Measurements from ENCODE around the gene DPYD.

The DPYD gene

GRCh38 chr1:97632776-97633175, 288.1 kb downstream of the DPYD start:
- no peak for DNase-seq
- no peaks in the 10 kb centered on the region for H3K9me3 ChIP-seq (ENCODE audit: severe bottlenecking)
- H3K27ac ChIP-seq: no peak overlapping the region
- H3K27me3 ChIP-seq (ENCODE audit: insufficient read depth, low read depth, severe bottlenecking): no peaks in the 10 kb centered on the region
- no peak overlapping the region for H3K4me3 ChIP-seq (ENCODE audit: low read depth, low read length)
- no peaks in the 10 kb centered on the region for H3K36me3 ChIP-seq
- TF ChIP-seq, protein P1, sequence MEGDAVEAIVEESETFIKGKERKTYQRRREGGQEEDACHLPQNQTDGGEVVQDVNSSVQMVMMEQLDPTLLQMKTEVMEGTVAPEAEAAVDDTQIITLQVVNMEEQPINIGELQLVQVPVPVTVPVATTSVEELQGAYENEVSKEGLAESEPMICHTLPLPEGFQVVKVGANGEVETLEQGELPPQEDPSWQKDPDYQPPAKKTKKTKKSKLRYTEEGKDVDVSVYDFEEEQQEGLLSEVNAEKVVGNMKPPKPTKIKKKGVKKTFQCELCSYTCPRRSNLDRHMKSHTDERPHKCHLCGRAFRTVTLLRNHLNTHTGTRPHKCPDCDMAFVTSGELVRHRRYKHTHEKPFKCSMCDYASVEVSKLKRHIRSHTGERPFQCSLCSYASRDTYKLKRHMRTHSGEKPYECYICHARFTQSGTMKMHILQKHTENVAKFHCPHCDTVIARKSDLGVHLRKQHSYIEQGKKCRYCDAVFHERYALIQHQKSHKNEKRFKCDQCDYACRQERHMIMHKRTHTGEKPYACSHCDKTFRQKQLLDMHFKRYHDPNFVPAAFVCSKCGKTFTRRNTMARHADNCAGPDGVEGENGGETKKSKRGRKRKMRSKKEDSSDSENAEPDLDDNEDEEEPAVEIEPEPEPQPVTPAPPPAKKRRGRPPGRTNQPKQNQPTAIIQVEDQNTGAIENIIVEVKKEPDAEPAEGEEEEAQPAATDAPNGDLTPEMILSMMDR (IDR thresholded peaks at IDR 0.05; ENCODE audit: low read depth, low read length): no peak

- H3K9me3 ChIP-seq (ENCODE audit: severe bottlenecking): no peaks in the 10 kb centered on the region
- DNase-seq: no peak
- no peaks in the 10 kb centered on the region for H3K27me3 ChIP-seq (ENCODE audit: insufficient read depth, low read depth, severe bottlenecking)
- TF ChIP-seq, protein P1 (IDR thresholded peaks at IDR 0.05; ENCODE audit: low read depth, low read length): no peak
- no peak overlapping the region for H3K4me3 ChIP-seq (ENCODE audit: low read depth, low read length)
- H3K27ac ChIP-seq: no peak overlapping the region
- no peaks in the 10 kb centered on the region for H3K36me3 ChIP-seq
Observed at GRCh38 chr1:97632075-97632474, 288.8 kb downstream of the DPYD start.

DNA sequence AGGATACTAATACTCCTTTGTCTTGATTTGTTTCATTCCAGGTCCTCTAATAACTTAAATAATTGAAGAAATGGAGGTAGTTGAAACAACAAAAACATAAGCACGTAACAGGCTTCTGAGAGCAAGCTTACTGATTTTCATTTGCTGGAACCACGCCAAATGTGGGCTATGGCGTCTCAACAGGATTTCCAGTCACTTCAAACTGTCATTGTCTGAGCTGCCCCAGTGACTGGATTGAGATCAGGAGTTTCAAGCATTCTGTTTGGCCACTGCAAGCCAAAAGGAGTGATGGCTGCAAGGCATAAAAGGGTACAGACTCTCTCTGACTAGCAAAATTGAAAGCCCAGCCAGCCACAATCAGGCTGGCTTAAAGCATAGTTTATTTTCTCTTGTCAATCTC, 289.9 kb downstream of the DPYD start:
- TF ChIP-seq, protein P1 (IDR thresholded peaks at IDR 0.05; ENCODE audit: low read depth, low read length): no peak
- Histone ChIP-seq H3K27me3 (ENCODE audit: insufficient read depth, low read depth, severe bottlenecking) (no peaks in the 10 kb centered on the region), H3K9me3 (ENCODE audit: severe bottlenecking) (no peaks in the 10 kb centered on the region), H3K4me3 (ENCODE audit: low read depth, low read length) (no peak overlapping the region), H3K36me3 (no peaks in the 10 kb centered on the region), H3K27ac (no peak overlapping the region)
- DNase-seq: no peak

GRCh38 chr1:97630281-97630680, 290.6 kb downstream of the DPYD start:
- Histone ChIP-seq H3K36me3 (no peaks in the 10 kb centered on the region), H3K4me3 (ENCODE audit: low read depth, low read length) (no peak overlapping the region), H3K27ac (no peak overlapping the region), H3K27me3 (ENCODE audit: insufficient read depth, low read depth, severe bottlenecking) (no peaks in the 10 kb centered on the region), H3K9me3 (ENCODE audit: severe bottlenecking) (no peaks in the 10 kb centered on the region)
- TF ChIP-seq, protein P1 (IDR thresholded peaks at IDR 0.05; ENCODE audit: low read depth, low read length): no peak
- no peak for DNase-seq

- Histone ChIP-seq H3K4me3 (ENCODE audit: low read depth, low read length) (no peak overlapping the region), H3K27ac (no peak overlapping the region)
- TF ChIP-seq, protein P1 (IDR thresholded peaks at IDR 0.05; ENCODE audit: low read depth, low read length): no peak
Observed at GRCh38 chr1:97623220-97623619, 297.6 kb downstream of the DPYD start.

DNA sequence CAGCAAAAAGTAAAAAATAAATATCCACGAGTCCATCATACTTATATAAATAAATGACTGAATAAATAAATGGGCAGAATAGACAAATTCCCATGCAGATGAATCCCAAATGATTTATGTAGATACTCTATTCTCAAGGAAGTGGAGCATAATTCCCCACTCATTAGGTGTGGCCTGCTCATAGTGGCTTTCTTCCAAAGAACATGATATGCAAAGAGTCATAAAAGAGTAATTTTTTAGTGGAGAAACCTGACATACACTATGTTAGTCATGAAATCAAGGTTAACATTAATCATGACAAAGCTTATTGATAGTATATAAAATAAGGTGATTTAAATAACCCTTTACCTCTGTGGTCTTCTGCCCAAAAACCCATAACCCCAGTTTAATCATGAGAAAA, 298.9 kb downstream of the DPYD start:
- H3K27me3 ChIP-seq (ENCODE audit: insufficient read depth, low read depth, severe bottlenecking): no peaks in the 10 kb centered on the region
- H3K36me3 ChIP-seq: no peaks in the 10 kb centered on the region
- H3K9me3 ChIP-seq (ENCODE audit: severe bottlenecking): no peaks in the 10 kb centered on the region
- TF ChIP-seq, protein P1 (IDR thresholded peaks at IDR 0.05; ENCODE audit: low read depth, low read length): no peak
- H3K4me3 ChIP-seq (ENCODE audit: low read depth, low read length): no peak overlapping the region
- H3K27ac ChIP-seq: no peak overlapping the region
- no peak for DNase-seq

More at GRCh38 chr1:97623220-97623619, 297.6 kb downstream of the DPYD start:
- Histone ChIP-seq H3K9me3 (ENCODE audit: severe bottlenecking) (no peaks in the 10 kb centered on the region), H3K27me3 (ENCODE audit: insufficient read depth, low read depth, severe bottlenecking) (no peaks in the 10 kb centered on the region), H3K36me3 (no peaks in the 10 kb centered on the region)
- no peak for DNase-seq
